ENCODE results near the gene SRBD1.

DNA sequence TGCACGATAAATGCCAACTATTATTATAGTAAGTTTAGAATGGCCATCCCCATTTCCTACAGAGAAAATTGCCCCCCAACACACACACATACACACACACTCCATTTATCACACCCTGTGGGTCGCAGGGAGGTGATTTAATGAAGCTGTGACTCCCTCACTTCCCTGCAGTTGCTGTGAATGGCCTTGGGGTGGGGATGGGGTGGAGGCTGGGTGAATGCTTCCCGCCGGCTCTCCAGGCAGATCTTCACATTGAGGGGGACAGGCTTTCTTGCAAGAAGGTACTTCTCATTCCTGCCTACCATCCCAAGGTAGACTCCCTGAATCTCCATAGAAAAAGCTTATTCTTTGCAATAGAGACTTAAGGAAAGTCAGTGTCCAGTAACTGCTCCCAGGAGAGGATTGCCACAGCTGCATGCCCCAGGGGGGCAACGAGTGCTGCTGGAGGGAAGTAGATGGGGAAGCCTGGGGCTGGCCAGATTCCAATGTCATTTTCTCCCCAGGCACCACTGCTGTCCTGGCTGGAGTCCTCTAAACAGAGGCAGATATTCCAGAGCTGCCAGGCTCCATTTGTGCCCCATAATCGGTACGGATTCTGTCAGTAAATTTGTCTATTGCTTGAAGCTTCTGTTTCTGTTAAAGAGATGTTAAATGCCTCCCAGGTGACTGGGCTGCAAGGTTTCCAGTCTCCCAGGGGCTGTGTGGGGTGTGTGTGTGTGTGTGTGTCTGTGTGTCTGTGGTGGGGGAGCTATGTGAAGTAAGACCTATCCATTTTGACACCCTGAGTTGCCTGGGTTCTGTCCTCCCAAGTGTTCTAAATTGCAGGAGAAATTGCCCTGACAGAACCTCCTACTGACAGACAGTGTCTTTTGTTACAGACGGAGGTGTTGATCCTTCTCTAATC is 265.5 kb downstream of the SRBD1 start:
- TF ChIP-seq, protein P1, sequence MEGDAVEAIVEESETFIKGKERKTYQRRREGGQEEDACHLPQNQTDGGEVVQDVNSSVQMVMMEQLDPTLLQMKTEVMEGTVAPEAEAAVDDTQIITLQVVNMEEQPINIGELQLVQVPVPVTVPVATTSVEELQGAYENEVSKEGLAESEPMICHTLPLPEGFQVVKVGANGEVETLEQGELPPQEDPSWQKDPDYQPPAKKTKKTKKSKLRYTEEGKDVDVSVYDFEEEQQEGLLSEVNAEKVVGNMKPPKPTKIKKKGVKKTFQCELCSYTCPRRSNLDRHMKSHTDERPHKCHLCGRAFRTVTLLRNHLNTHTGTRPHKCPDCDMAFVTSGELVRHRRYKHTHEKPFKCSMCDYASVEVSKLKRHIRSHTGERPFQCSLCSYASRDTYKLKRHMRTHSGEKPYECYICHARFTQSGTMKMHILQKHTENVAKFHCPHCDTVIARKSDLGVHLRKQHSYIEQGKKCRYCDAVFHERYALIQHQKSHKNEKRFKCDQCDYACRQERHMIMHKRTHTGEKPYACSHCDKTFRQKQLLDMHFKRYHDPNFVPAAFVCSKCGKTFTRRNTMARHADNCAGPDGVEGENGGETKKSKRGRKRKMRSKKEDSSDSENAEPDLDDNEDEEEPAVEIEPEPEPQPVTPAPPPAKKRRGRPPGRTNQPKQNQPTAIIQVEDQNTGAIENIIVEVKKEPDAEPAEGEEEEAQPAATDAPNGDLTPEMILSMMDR (conservative IDR thresholded peaks at IDR 0.05 in 1 of 2, IDR thresholded peaks at IDR 0.05 in 1 of 2; ENCODE audit: extremely low read depth in 1 of 2, insufficient read depth in 1 of 2, low read depth in 1 of 2, low read length in 2 of 2) = no peak
- TF ChIP-seq EZH2 (IDR thresholded peaks at IDR 0.05; ENCODE audit: borderline replicate concordance, low read length) = no peak
